GM18519 (cell line): ENCODE data around the gene ARHGAP45.

ENCODE experiments used
- ATAC-seq: cut with Tn5 transposase; IDR thresholded peaks from one replicate; pipeline ENCODE4 v1.9.1; 2021; ENCODE audit warnings: mild to moderate bottlenecking, moderate library complexity; ENCODE audit not compliant: unreplicated experiment, low FRiP score

ARHGAP45 gene

GRCh38 chr19:1054102-1055027, 12.6 kb upstream of the ARHGAP45 start:
- ATAC-seq = no peak

GRCh38 chr19:1055028-1055425, 11.9 kb upstream of the ARHGAP45 start:
- no peak for ATAC-seq

- ATAC-seq = no peak
These were observed 10.9 kb upstream of the ARHGAP45 start for GRCh38 chr19:1055886-1056620.

- no peak for ATAC-seq
These were observed 9.7 kb upstream of the ARHGAP45 start for GRCh38 chr19:1057176-1057855.

GRCh38 chr19:1058112-1058511, 8.9 kb upstream of the ARHGAP45 start:
- no peak for ATAC-seq

GRCh38 chr19:1060689-1061088, 6.3 kb upstream of the ARHGAP45 start:
- no peak for ATAC-seq

GRCh38 chr19:1061987-1062386, 5.0 kb upstream of the ARHGAP45 start:
- ATAC-seq = no peak

- ATAC-seq = no peak
These were observed 4.5 kb upstream of the ARHGAP45 start for GRCh38 chr19:1062387-1063029.

GRCh38 chr19:1063030-1063908, 3.7 kb upstream of the ARHGAP45 start:
- no peak for ATAC-seq

- no peak for ATAC-seq
These were observed 2.9 kb upstream of the ARHGAP45 start for GRCh38 chr19:1063909-1064660.

- ATAC-seq = no peak
These were observed 2.0 kb upstream of the ARHGAP45 start for GRCh38 chr19:1064661-1065605.

GRCh38 chr19:1065606-1066109, 1.3 kb upstream of the ARHGAP45 start:
- no peak for ATAC-seq

GRCh38 chr19:1066251-1066747, 668 bp upstream of the ARHGAP45 start:
- ATAC-seq = no peak

- no peak for ATAC-seq
These were observed 482 bp downstream of the ARHGAP45 start for GRCh38 chr19:1067341-1067957.

- ATAC-seq = no peak
These were observed 1.3 kb downstream of the ARHGAP45 start for GRCh38 chr19:1068009-1069001.
